ENCODE results near the gene CXCL9.

Gene CXCL9

DNA sequence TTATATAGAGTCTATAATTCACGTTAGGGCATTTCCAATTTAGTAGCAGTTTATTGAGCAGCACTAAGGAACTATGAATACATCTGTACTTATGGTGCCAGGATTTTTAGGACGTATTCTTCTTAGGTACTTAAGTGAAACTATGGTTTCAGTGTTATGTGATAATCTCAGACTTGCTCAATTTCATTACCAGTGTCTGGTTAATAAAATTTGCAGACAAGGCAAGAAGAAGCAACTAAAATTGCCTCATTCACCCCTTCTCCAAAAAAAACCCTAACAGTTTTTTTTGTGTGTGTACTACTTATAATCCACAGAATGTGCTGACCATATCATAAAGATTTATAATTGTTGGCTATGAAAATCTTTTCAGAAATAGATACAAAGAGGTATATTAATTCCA, 22.0 kb upstream of the CXCL9 start:
- TF ChIP-seq, protein P1, sequence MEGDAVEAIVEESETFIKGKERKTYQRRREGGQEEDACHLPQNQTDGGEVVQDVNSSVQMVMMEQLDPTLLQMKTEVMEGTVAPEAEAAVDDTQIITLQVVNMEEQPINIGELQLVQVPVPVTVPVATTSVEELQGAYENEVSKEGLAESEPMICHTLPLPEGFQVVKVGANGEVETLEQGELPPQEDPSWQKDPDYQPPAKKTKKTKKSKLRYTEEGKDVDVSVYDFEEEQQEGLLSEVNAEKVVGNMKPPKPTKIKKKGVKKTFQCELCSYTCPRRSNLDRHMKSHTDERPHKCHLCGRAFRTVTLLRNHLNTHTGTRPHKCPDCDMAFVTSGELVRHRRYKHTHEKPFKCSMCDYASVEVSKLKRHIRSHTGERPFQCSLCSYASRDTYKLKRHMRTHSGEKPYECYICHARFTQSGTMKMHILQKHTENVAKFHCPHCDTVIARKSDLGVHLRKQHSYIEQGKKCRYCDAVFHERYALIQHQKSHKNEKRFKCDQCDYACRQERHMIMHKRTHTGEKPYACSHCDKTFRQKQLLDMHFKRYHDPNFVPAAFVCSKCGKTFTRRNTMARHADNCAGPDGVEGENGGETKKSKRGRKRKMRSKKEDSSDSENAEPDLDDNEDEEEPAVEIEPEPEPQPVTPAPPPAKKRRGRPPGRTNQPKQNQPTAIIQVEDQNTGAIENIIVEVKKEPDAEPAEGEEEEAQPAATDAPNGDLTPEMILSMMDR (IDR thresholded peaks at IDR 0.05): no peak

DNA sequence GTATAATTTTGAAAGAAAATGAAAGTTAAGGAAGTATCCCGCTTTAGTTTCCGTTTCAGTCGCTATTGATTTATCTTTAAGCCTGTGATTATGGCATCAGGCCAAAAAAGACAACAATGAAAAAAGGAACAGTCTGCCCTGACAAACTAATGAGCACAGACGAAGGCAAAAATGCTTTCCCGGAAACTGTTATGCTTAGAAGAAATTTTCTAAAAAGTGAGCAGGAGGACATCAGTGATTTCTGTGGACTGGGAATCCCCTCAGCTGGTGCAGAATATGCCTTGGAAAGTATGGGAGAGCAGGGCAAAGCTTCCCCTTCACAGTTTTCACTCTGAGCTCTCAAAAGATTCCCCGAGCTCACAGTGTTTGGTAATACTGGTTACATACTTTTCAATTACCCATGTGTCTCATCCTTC, 21.0 kb upstream of the CXCL9 start:
- TF ChIP-seq, protein P1 (IDR thresholded peaks at IDR 0.05): no peak

DNA sequence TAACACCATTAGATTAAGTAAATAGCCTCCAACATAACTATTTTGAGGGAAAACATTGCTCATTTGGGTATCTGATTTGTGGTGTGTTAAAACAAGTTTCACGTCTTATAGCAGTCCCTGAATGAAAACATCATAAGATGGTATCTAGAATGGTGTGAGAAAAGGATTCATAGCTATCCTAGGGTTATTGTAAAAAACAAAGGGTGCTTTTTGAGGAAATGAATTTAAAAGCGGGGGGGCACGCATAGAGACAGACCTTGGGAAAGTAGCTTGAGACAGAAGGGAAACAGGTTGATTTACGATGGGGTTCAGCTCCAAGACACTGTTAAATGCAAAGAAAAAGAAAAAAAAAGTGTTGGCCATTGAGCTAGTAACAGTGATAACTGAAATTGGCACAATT, 16.8 kb upstream of the CXCL9 start:
- TF ChIP-seq, protein P1 (IDR thresholded peaks at IDR 0.05): no peak

DNA sequence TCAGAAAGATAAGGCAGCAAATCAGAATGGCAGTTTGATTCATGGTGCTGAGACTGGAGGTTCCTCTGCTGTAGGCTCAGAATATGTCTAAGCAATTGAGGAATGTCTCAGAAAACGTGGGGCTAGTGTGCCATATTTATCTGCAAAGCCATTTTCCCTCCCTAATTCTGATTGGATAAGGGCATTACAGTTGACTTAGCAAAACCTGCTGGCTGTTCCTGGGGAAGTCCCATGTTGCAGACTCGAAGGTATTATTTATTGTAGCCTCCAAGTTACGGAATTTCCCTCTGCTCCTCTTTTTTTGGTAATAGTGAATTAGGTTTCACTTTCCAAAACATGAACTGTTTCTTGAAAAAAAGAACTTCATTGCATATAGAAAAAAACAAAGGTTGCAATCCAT, 16.1 kb upstream of the CXCL9 start, which contains the start of gene CXCL10:
CXCL10 (minus strand) TSS at position 109 of the 400 bp plus-strand sequence; CDS start at position 43, 66 bp downstream.
- TF ChIP-seq, protein P1 (IDR thresholded peaks at IDR 0.05): no peak

DNA sequence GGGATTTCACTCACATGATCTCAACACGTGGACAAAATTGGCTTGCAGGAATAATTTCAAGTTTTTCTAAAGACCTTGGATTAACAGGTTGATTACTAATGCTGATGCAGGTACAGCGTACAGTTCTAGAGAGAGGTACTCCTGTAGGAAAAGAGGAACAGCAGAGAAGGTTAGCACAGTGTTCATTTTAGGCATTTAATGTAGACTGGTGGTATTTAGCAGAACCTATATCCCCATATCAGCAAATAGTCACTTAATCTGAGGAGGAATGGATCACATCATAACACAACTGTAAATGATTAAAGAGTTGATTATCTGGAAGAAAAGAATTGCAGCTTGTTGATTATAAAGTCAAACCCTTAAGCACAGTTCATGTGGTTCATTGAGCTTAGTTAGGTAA, 15.4 kb upstream of the CXCL9 start:
- TF ChIP-seq, protein P1 (IDR thresholded peaks at IDR 0.05): no peak

DNA sequence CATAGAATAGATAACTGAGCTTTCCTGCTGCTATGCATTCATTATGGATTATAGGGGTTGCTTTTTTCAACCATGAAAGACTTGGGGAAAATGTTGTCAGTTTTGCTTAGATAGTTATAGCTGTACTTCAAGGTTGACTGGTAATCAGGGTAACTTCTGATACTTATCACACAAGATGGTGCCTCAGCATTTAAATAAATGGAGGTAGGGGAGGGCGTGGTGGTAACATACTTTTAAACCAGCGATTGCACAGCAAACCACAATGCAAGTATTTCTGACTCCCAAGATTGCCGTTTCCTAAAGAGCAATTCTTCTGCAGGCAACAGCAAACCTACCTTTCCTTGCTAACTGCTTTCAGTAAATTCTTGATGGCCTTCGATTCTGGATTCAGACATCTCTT, 14.7 kb upstream of the CXCL9 start:
- TF ChIP-seq, protein P1 (IDR thresholded peaks at IDR 0.05): no peak

DNA sequence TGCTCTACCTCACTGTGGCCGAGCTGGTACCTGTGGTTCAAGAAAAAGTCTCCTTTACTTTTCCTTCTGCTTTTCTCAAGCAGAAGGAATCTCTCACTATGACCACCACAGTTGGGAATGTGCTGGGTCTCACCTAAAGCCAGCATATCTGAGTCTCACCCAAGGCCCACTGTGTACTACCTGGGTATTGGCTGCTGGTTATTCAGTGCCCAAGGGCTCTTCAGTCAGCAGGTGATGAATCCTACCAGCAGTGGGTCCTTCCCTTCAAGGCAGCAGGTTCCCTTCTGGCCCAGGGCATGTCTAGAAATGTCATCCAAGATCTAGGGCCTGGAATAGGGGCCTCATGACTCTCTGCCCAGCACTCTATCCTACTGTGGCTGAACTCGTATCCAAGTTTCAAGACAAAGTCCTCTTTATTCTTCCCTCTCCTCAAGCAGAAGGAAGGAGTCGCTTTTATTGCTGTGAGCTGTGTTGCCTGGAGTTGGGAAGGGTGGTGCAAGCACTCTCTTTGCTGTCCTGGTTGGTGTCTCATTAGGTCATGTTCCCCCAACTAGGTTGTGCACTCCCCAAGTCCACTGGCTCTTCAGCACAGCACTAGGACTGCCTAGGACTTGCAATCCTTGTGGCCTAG, 9.9 kb upstream of the CXCL9 start:
- TF ChIP-seq, protein P1 (IDR thresholded peaks at IDR 0.05): no peak

DNA sequence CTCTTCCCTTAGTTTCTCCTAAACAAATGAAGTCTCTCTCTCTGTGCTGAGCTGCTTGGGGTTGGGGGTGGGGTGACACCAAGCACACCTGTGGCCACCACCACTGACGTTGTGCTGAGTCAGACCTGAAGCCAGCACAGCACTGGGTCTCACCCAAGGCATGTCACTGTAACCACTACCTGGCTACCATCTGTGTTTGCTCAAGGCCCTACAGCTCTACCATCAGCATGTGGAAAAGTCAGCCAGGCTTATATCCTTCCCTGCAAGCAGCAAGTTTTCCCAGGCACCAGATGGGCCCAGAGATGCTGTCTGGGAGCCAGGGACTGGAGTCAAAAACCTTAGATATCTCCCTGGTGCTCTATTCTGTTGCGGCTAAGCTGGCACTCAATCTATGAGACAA, 9.1 kb upstream of the CXCL9 start:
- TF ChIP-seq, protein P1 (IDR thresholded peaks at IDR 0.05): no peak

Data from LNCAP (cell line).